WTC11 (cell line): Measurements from ENCODE around the gene C17orf78. TPM values are rescaled to one million over a fixed set of nuclear protein-coding genes. Genes with fewer than 3 reads are reported as not detected.

ENCODE experiments used
- ATAC-seq: fragments of 200-7000 bp; cut with Tn5 transposase; 2 replicates; pipeline ENCODE4 v1.10.0; 2021; ENCODE audit warnings: mild to moderate bottlenecking, moderate library complexity
- CTCF ChIA-PET: fragments of 300-600 bp; sonication (Branson Sonifier 250); formaldehyde crosslinking; loops from one replicate; lab custom pipeline; 2021; ENCODE audit warnings: antibody characterized with exemption; lab: Charles Lee
- POLR2A ChIA-PET: fragments of 350-600 bp; sonication (Branson Sonifier 250); formaldehyde crosslinking; loops from one replicate; lab custom pipeline; 2021; ENCODE audit warnings: antibody characterized with exemption; lab: Charles Lee
- DNase-seq: peaks from one replicate; pipeline ENCODE4 v3.0.0; 2021; ENCODE audit warnings: low spot score
- H3K27ac Mint-ChIP-seq: 2 replicates; pipeline ENCODE4 v1.8.0; 2021; ENCODE audit warnings: mixed read lengths
- H3K27me3 Mint-ChIP-seq: 2 replicates; pipeline ENCODE4 v1.8.0; 2021; ENCODE audit warnings: low read depth, mild to moderate bottlenecking, moderate library complexity, mixed read lengths
- H3K36me3 Mint-ChIP-seq: 2 replicates; pipeline ENCODE4 v1.8.0; 2021; ENCODE audit warnings: mixed read lengths
- H3K4me1 Mint-ChIP-seq: 2 replicates; pipeline ENCODE4 v1.8.0; 2022; ENCODE audit warnings: mixed read lengths
- H3K4me3 Mint-ChIP-seq: 2 replicates; pipeline ENCODE4 v1.8.0; 2021; ENCODE audit warnings: mild to moderate bottlenecking, moderate library complexity, mixed read lengths
- H3K9me3 Mint-ChIP-seq: 2 replicates; pipeline ENCODE4 v1.8.0; 2021; ENCODE audit warnings: mixed read lengths
- ATF1 ChIP-seq: sonication (generic); formaldehyde crosslinking; IDR thresholded peaks from 2 replicates; pipeline ENCODE4 v1.8.1; 2023; ENCODE audit warnings: mild to moderate bottlenecking, moderate library complexity, missing genetic modification reagents
- CREM ChIP-seq: sonication (generic); formaldehyde crosslinking; IDR thresholded peaks from 2 replicates; pipeline ENCODE4 v1.8.1; 2022; ENCODE audit warnings: mild to moderate bottlenecking, missing genetic modification reagents, moderate library complexity
- ETV6 ChIP-seq: sonication (generic); formaldehyde crosslinking; IDR thresholded peaks from 2 replicates; pipeline ENCODE4 v1.8.1; 2022; ENCODE audit warnings: mild to moderate bottlenecking, missing genetic modification reagents
- GABPB1 ChIP-seq: sonication (generic); formaldehyde crosslinking; IDR thresholded peaks from 2 replicates; pipeline ENCODE4 v1.8.1; 2023; ENCODE audit warnings: mild to moderate bottlenecking, missing genetic modification reagents
- GTF2I ChIP-seq: fragments of 250-450 bp; sonication (Bioruptor Pico); conservative IDR thresholded peaks from 2 replicates; pipeline ENCODE4 v1.4.0; 2021; ENCODE audit warnings: mild to moderate bottlenecking
- MXD4 ChIP-seq: fragments of 250-450 bp; sonication (Bioruptor Pico); IDR thresholded peaks from 2 replicates; pipeline ENCODE4 v1.8.0; 2021; ENCODE audit warnings: mild to moderate bottlenecking, moderate library complexity, borderline replicate concordance
- NFE2L1 ChIP-seq: sonication (generic); formaldehyde crosslinking; IDR thresholded peaks from 2 replicates; pipeline ENCODE4 v1.8.1; 2023; ENCODE audit warnings: missing genetic modification reagents
- OVOL2 ChIP-seq: fragments of 250-450 bp; sonication (Bioruptor Pico); IDR thresholded peaks from 2 replicates; pipeline ENCODE4 v1.9.0; 2021; ENCODE audit warnings: mild to moderate bottlenecking, borderline replicate concordance
- SOX15 ChIP-seq: fragments of 250-450 bp; sonication (Bioruptor Pico); IDR thresholded peaks from 2 replicates; pipeline ENCODE4 v1.9.0; 2021; ENCODE audit warnings: mild to moderate bottlenecking
- TCF7 ChIP-seq: sonication (generic); formaldehyde crosslinking; IDR thresholded peaks from 2 replicates; pipeline ENCODE4 v1.8.0; 2022; ENCODE audit warnings: mild to moderate bottlenecking, low read depth, missing genetic modification reagents, moderate library complexity
- TEAD1 ChIP-seq: sonication (generic); formaldehyde crosslinking; IDR thresholded peaks from 2 replicates; pipeline ENCODE4 v1.8.0; 2022; ENCODE audit warnings: mild to moderate bottlenecking, missing genetic modification reagents
- TEAD4 ChIP-seq: sonication (generic); formaldehyde crosslinking; IDR thresholded peaks from 2 replicates; pipeline ENCODE4 v1.8.0; 2022; ENCODE audit warnings: mild to moderate bottlenecking, missing genetic modification reagents
- TP53 ChIP-seq: sonication (generic); formaldehyde crosslinking; IDR thresholded peaks from 2 replicates; pipeline ENCODE4 v1.8.1; 2023; ENCODE audit warnings: mild to moderate bottlenecking, missing genetic modification reagents
- ZNF121 ChIP-seq: sonication (generic); formaldehyde crosslinking; IDR thresholded peaks from 2 replicates; pipeline ENCODE4 v1.8.0; 2023; ENCODE audit warnings: missing genetic modification reagents
- total RNA-seq: library from RNA; stranded (reverse); gene quantifications from 3 replicates; pipeline ENCODE4 v1.2.3, GENCODE V29; 2021
- TF ChIP-seq, protein P1 (sequence below): sonication (generic); formaldehyde crosslinking; IDR thresholded peaks from 2 replicates; pipeline ENCODE4 v1.8.0; 2023; ENCODE audit warnings: missing genetic modification reagents, mild to moderate bottlenecking, borderline replicate concordance
- TF ChIP-seq, protein P2 (sequence below): fragments of 250-450 bp; sonication (Bioruptor Pico); IDR thresholded peaks from 2 replicates; pipeline ENCODE4 v1.8.0; 2021; ENCODE audit warnings: mild to moderate bottlenecking
- TF ChIP-seq, protein P3 (sequence below): sonication (generic); formaldehyde crosslinking; conservative IDR thresholded peaks from 2 replicates; pipeline ENCODE4 v1.8.1; 2022; ENCODE audit warnings: mild to moderate bottlenecking, missing genetic modification reagents
- TF ChIP-seq, protein P4 (sequence below): sonication (generic); formaldehyde crosslinking; IDR thresholded peaks from 2 replicates; pipeline ENCODE4 v1.8.0; 2022; ENCODE audit warnings: missing genetic modification reagents
- TF ChIP-seq, protein P5 (sequence below): fragments of 250-450 bp; sonication (Bioruptor Pico); conservative IDR thresholded peaks from 2 replicates; pipeline ENCODE4 v1.9.0; 2021; ENCODE audit warnings: mild to moderate bottlenecking
- TF ChIP-seq, protein P6 (sequence below): sonication (generic); formaldehyde crosslinking; IDR thresholded peaks from 2 replicates; pipeline ENCODE4 v1.8.1; 2023; ENCODE audit warnings: mild to moderate bottlenecking, missing genetic modification reagents, borderline replicate concordance

C17orf78 gene
- total RNA-seq, 1 experiment from 2014 or later = not detected

DNA sequence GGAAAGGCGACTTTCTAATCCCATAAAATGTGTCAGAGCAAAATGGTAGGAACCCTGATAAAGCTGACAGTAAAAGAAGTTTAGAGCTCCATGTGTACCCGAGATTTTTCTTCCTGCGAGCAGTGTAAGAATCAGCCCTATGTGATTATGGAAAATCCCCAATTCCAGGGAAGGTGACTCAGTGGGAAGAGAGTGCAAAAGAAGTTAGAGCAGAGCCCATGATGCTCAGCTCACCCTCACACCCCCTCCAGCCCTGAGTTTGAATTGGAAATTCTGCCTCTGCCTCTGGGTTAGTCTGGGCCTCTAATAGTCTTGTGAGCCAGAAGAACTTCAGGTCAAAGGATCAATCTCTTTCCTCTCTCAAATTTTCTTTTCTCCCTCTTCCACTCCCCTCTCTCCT is 12.5 kb downstream of the C17orf78 start:
- no peak for TF ChIP-seq TEAD1
- no peak for TF ChIP-seq TCF7
- TF ChIP-seq, protein P1, sequence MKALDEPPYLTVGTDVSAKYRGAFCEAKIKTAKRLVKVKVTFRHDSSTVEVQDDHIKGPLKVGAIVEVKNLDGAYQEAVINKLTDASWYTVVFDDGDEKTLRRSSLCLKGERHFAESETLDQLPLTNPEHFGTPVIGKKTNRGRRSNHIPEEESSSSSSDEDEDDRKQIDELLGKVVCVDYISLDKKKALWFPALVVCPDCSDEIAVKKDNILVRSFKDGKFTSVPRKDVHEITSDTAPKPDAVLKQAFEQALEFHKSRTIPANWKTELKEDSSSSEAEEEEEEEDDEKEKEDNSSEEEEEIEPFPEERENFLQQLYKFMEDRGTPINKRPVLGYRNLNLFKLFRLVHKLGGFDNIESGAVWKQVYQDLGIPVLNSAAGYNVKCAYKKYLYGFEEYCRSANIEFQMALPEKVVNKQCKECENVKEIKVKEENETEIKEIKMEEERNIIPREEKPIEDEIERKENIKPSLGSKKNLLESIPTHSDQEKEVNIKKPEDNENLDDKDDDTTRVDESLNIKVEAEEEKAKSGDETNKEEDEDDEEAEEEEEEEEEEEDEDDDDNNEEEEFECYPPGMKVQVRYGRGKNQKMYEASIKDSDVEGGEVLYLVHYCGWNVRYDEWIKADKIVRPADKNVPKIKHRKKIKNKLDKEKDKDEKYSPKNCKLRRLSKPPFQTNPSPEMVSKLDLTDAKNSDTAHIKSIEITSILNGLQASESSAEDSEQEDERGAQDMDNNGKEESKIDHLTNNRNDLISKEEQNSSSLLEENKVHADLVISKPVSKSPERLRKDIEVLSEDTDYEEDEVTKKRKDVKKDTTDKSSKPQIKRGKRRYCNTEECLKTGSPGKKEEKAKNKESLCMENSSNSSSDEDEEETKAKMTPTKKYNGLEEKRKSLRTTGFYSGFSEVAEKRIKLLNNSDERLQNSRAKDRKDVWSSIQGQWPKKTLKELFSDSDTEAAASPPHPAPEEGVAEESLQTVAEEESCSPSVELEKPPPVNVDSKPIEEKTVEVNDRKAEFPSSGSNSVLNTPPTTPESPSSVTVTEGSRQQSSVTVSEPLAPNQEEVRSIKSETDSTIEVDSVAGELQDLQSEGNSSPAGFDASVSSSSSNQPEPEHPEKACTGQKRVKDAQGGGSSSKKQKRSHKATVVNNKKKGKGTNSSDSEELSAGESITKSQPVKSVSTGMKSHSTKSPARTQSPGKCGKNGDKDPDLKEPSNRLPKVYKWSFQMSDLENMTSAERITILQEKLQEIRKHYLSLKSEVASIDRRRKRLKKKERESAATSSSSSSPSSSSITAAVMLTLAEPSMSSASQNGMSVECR (CRISPR knock-in tag) = no peak
- no peak for TF ChIP-seq ZNF121 (CRISPR knock-in tag)
- TF ChIP-seq SOX15 (CRISPR knock-in tag) = no peak
- TF ChIP-seq, protein P2, sequence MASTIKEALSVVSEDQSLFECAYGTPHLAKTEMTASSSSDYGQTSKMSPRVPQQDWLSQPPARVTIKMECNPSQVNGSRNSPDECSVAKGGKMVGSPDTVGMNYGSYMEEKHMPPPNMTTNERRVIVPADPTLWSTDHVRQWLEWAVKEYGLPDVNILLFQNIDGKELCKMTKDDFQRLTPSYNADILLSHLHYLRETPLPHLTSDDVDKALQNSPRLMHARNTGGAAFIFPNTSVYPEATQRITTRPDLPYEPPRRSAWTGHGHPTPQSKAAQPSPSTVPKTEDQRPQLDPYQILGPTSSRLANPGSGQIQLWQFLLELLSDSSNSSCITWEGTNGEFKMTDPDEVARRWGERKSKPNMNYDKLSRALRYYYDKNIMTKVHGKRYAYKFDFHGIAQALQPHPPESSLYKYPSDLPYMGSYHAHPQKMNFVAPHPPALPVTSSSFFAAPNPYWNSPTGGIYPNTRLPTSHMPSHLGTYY = no peak
- TF ChIP-seq OVOL2 (CRISPR knock-in tag) = no peak
- TF ChIP-seq, protein P3, sequence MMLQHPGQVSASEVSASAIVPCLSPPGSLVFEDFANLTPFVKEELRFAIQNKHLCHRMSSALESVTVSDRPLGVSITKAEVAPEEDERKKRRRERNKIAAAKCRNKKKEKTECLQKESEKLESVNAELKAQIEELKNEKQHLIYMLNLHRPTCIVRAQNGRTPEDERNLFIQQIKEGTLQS = no peak
- H3K36me3 Mint-ChIP-seq = no peaks in the 10 kb centered on the region
- ATAC-seq (no peak; the same call in 1 of the 2 replicates), DNase-seq (no peak)
- peaks cover 4% of the 10 kb centered on the region; the same call in 1 of the 2 replicates for H3K4me1 Mint-ChIP-seq
- H3K4me3 Mint-ChIP-seq = no peak overlapping the region
- H3K9me3 Mint-ChIP-seq = no peaks in the 10 kb centered on the region
- ChIA-PET POLR2A (no interaction called here), CTCF (interaction anchor here (1.1 to 8.0 kb wide), 2 partner anchors 14 to 97 kb away, joined by 3 to 68 read pairs; no protein-coding TSS in a partner anchor)
- no peak overlapping the region for H3K27ac Mint-ChIP-seq
- H3K27me3 Mint-ChIP-seq = no peaks in the 10 kb centered on the region

DNA sequence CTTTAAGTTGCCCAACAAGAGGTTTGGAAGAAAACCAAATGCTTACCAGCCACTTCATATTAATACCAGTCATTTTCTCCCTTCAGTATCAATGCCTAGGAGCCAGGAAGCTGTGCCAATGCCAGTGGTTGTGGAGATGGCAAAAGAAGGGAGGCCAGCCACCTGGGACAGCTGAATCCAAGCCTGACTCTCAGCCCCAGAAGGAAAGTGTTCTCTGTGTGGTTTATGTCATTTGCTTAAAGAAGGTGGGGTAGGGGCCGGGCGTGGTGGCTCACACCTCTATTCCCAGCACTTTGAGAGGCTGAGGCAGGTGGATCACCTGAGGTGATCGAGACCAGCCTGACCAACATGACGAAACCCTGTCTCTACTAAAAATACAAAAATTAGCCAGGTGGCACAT is 13.4 kb downstream of the C17orf78 start:
- POLR2A ChIA-PET = no interaction called here
- DNase-seq = no peak
- no peak overlapping the region for H3K27ac Mint-ChIP-seq
- CTCF ChIA-PET = interaction anchor here (8.0 kb wide), 1 partner anchor 15 kb away, joined by 68 read pairs; no protein-coding TSS in a partner anchor
- no peak overlapping the region for H3K4me3 Mint-ChIP-seq
- H3K27me3 Mint-ChIP-seq = no peaks in the 10 kb centered on the region
- peaks cover 4% of the 10 kb centered on the region; the same call in 1 of the 2 replicates for H3K4me1 Mint-ChIP-seq
- ATAC-seq = no peak
- TF ChIP-seq, protein P4, sequence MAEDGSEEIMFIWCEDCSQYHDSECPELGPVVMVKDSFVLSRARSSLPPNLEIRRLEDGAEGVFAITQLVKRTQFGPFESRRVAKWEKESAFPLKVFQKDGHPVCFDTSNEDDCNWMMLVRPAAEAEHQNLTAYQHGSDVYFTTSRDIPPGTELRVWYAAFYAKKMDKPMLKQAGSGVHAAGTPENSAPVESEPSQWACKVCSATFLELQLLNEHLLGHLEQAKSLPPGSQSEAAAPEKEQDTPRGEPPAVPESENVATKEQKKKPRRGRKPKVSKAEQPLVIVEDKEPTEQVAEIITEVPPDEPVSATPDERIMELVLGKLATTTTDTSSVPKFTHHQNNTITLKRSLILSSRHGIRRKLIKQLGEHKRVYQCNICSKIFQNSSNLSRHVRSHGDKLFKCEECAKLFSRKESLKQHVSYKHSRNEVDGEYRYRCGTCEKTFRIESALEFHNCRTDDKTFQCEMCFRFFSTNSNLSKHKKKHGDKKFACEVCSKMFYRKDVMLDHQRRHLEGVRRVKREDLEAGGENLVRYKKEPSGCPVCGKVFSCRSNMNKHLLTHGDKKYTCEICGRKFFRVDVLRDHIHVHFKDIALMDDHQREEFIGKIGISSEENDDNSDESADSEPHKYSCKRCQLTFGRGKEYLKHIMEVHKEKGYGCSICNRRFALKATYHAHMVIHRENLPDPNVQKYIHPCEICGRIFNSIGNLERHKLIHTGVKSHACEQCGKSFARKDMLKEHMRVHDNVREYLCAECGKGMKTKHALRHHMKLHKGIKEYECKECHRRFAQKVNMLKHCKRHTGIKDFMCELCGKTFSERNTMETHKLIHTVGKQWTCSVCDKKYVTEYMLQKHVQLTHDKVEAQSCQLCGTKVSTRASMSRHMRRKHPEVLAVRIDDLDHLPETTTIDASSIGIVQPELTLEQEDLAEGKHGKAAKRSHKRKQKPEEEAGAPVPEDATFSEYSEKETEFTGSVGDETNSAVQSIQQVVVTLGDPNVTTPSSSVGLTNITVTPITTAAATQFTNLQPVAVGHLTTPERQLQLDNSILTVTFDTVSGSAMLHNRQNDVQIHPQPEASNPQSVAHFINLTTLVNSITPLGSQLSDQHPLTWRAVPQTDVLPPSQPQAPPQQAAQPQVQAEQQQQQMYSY = no peak
- TF ChIP-seq MXD4 (CRISPR knock-in tag) (no peak), TEAD4 (CRISPR knock-in tag) (no peak), GABPB1 (CRISPR knock-in tag) (no peak), TP53 (CRISPR knock-in tag) (no peak), ETV6 (no peak), CREM (CRISPR knock-in tag) (no peak), ATF1 (no peak), NFE2L1 (CRISPR knock-in tag) (no peak), GTF2I (no peak)
- TF ChIP-seq, protein P5, sequence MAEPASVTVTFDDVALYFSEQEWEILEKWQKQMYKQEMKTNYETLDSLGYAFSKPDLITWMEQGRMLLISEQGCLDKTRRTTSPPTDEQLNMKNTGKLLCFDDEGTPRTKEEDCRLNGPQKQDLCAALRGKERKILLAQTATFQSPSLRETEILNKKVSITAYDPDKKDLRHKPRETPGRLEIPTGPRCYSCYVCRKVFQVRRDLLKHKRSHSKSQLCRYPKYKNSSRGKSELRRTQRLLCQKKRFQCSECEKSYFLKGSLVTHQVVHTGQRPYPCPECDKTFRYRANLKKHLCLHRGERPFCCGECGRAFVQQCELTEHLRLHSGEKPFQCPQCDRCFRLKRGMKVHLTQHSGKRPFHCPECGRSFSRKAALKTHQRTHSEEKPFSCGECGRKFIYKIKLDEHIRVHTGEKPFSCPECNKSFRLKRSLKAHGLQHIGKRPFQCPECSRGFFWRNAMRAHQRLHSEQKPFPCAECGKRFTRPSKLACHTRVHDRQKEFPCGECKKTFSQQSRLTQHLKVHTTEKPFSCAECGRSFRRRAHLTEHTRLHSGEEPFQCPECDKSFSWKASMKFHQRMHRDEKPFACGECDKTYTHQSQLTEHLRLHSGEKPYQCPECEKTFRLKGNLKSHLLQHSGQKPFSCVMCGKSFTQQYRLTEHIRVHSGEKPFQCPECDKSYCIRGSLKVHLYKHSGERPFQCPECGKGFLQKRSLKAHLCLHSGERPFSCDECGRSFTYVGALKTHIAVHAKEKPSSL (CRISPR knock-in tag) = no peak
- TF ChIP-seq, protein P6, sequence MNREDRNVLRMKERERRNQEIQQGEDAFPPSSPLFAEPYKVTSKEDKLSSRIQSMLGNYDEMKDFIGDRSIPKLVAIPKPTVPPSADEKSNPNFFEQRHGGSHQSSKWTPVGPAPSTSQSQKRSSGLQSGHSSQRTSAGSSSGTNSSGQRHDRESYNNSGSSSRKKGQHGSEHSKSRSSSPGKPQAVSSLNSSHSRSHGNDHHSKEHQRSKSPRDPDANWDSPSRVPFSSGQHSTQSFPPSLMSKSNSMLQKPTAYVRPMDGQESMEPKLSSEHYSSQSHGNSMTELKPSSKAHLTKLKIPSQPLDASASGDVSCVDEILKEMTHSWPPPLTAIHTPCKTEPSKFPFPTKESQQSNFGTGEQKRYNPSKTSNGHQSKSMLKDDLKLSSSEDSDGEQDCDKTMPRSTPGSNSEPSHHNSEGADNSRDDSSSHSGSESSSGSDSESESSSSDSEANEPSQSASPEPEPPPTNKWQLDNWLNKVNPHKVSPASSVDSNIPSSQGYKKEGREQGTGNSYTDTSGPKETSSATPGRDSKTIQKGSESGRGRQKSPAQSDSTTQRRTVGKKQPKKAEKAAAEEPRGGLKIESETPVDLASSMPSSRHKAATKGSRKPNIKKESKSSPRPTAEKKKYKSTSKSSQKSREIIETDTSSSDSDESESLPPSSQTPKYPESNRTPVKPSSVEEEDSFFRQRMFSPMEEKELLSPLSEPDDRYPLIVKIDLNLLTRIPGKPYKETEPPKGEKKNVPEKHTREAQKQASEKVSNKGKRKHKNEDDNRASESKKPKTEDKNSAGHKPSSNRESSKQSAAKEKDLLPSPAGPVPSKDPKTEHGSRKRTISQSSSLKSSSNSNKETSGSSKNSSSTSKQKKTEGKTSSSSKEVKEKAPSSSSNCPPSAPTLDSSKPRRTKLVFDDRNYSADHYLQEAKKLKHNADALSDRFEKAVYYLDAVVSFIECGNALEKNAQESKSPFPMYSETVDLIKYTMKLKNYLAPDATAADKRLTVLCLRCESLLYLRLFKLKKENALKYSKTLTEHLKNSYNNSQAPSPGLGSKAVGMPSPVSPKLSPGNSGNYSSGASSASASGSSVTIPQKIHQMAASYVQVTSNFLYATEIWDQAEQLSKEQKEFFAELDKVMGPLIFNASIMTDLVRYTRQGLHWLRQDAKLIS (CRISPR knock-in tag) = no peak
- TF ChIP-seq, all 79 proteins: peak for 0
- Mint-ChIP-seq H3K36me3 (no peaks in the 10 kb centered on the region), H3K9me3 (no peaks in the 10 kb centered on the region)
